CD14-positive monocyte (primary cell): ENCODE data around the gene PPFIBP2. TPM values are rescaled to one million over a fixed set of nuclear protein-coding genes. Genes with fewer than 3 reads are reported as not detected.

Experiments used
- DNase-seq, 3 donors: peaks; one replicate each; pipeline ENCODE4 v3.0.0-alpha.2; 2011 to 2022
- H2AFZ ChIP-seq: 2 replicates; pipeline ENCODE4 v1.6.0; 2012; ENCODE audit warnings: mild to moderate bottlenecking, low read depth, low read length, inconsistent platforms; ENCODE audit not compliant: insufficient read depth, poor library complexity, severe bottlenecking
- H3K27ac ChIP-seq, 2 donors: 1 replicate in 1 of 2; 2 replicates in 1 of 2; pipeline ENCODE4 v1.5.1; 2012 to 2013; ENCODE audit warnings: low read length in 2 of 2, control low read depth in 1 of 2, inconsistent platforms in 1 of 2, low read depth in 1 of 2, mild to moderate bottlenecking in 1 of 2
- H3K27me3 ChIP-seq, 2 donors: one replicate each; pipeline versions ENCODE4 v1.6.0 to v1.6.1; 2011 to 2013; ENCODE audit warnings: low read length in 2 of 2; ENCODE audit not compliant: control insufficient read depth in 2 of 2, insufficient read depth in 2 of 2
- H3K36me3 ChIP-seq, 2 donors: replicated peaks in 1 of 2; 1 replicate in 1 of 2; 2 replicates in 1 of 2; pipeline versions ENCODE4 v1.5.1 to v1.6.1; 2012 to 2013; ENCODE audit warnings: low read length in 2 of 2, control low read depth in 1 of 2, inconsistent platforms in 1 of 2, mild to moderate bottlenecking in 1 of 2; ENCODE audit not compliant: insufficient read depth in 2 of 2, control insufficient read depth in 1 of 2
- H3K4me1 ChIP-seq, 2 donors: 1 replicate in 1 of 2; 2 replicates in 1 of 2; pipeline versions ENCODE4 v1.5.1 to v1.6.1; 2012 to 2013; ENCODE audit warnings: low read length in 2 of 2, control low read depth in 1 of 2, inconsistent platforms in 1 of 2, mild to moderate bottlenecking in 1 of 2, moderate library complexity in 1 of 2; ENCODE audit not compliant: insufficient read depth in 2 of 2, control insufficient read depth in 1 of 2
- H3K4me2 ChIP-seq: replicated peaks from 2 replicates; pipeline ENCODE3; 2012; ENCODE audit warnings: low read length, moderate library complexity, mild to moderate bottlenecking; ENCODE audit not compliant: poor library complexity, severe bottlenecking; ENCODE audit errors: extremely low read depth
- H3K4me3 ChIP-seq, 3 experiments: fragments of 200-600 bp in 1 of 3; sonication (generic) in 1 of 3; replicated peaks in 1 of 3; 1 replicate in 2 of 3; 2 replicates in 1 of 3; pipeline ENCODE4 v1.5.1; 2011 to 2013; ENCODE audit warnings: low read length in 3 of 3, mild to moderate bottlenecking in 3 of 3, control low read depth in 2 of 3, low read depth in 2 of 3, inconsistent platforms in 1 of 3, moderate library complexity in 1 of 3
- H3K79me2 ChIP-seq: 2 replicates; pipeline ENCODE4 v1.6.0; 2012; ENCODE audit warnings: mild to moderate bottlenecking, control low read depth, inconsistent platforms, low read length, moderate library complexity; ENCODE audit not compliant: insufficient read depth
- H3K9ac ChIP-seq: 2 replicates; pipeline ENCODE4 v1.6.0; 2017; ENCODE audit warnings: low read length, mild to moderate bottlenecking; ENCODE audit not compliant: insufficient read depth, poor library complexity, severe bottlenecking
- H3K9me3 ChIP-seq, 2 donors: replicated peaks in 1 of 2; 1 replicate in 1 of 2; 2 replicates in 1 of 2; pipeline versions ENCODE4 v1.5.1 to v1.6.1; 2012 to 2013; ENCODE audit warnings: low read length in 2 of 2, control low read depth in 1 of 2; ENCODE audit not compliant: control insufficient read depth in 1 of 2, insufficient read depth in 1 of 2
- H4K20me1 ChIP-seq: 2 replicates; pipeline ENCODE4 v1.6.0; 2012; ENCODE audit warnings: mild to moderate bottlenecking, low read length, control low read depth, moderate library complexity; ENCODE audit not compliant: insufficient read depth
- H3K27ac Mint-ChIP-seq, 7 donors: one replicate each; pipeline ENCODE4 v1.8.0; 2020; ENCODE audit warnings: mild to moderate bottlenecking in 7 of 7, mixed read lengths in 7 of 7, moderate library complexity in 6 of 7, inconsistent platforms in 2 of 7
- H3K27me3 Mint-ChIP-seq, 3 donors: one replicate each; pipeline ENCODE4 v1.8.0; 2021 to 2022; ENCODE audit warnings: low read depth in 3 of 3, mild to moderate bottlenecking in 3 of 3, mixed read lengths in 3 of 3, moderate library complexity in 3 of 3, inconsistent platforms in 1 of 3
- H3K36me3 Mint-ChIP-seq, 2 donors: one replicate each; pipeline ENCODE4 v1.8.0; 2020; ENCODE audit warnings: mixed read lengths in 2 of 2, inconsistent platforms in 1 of 2, mild to moderate bottlenecking in 1 of 2
- H3K4me1 Mint-ChIP-seq: one replicate; pipeline ENCODE4 v1.8.0; 2020; ENCODE audit warnings: mild to moderate bottlenecking, mixed read lengths
- H3K4me3 Mint-ChIP-seq, 2 donors: one replicate each; pipeline ENCODE4 v1.8.0; 2020; ENCODE audit warnings: mild to moderate bottlenecking in 2 of 2, mixed read lengths in 2 of 2, moderate library complexity in 1 of 2
- H3K9me3 Mint-ChIP-seq, 7 donors: one replicate each; pipeline ENCODE4 v1.8.0; 2020 to 2022; ENCODE audit warnings: mixed read lengths in 7 of 7, mild to moderate bottlenecking in 6 of 7, moderate library complexity in 6 of 7, inconsistent platforms in 2 of 7
- WGBS: methylation state at CpG from one replicate; pipeline ENCODE4 v1.1.5; 2013; ENCODE audit warnings: missing lambda C conversion rate; ENCODE audit not compliant: insufficient coverage; 5-methylcytosine and 5-hydroxymethylcytosine counted together
- intact Hi-C, 2 donors: fragments of 100-400 bp; cut with micrococcal nuclease; formaldehyde crosslinking; loops; one replicate each; pipeline versions ENCODE4 v1.15.0 to v1.15.1; 2023
- polyA plus RNA-seq, 3 donors: library from polyadenylated mRNA; depleted of rRNA in 1 of 3; unstranded in 2 of 3; stranded (reverse) in 1 of 3; fragments of 300-500 nt in 2 of 3; fragments of >200 nt in 1 of 3; fragmentation: Illumina TruSeq in 2 of 3; gene quantifications; 1 replicate in 2 of 3; 2 replicates in 1 of 3; pipeline ENCODE4 v1.2.3, GENCODE V29; 2012 to 2021
- TF ChIP-seq, protein P1 (sequence below): fragments of 200-600 bp; IDR thresholded peaks from one replicate; pipeline ENCODE4 v1.8.0; 2022; ENCODE audit warnings: antibody characterized with exemption, mild to moderate bottlenecking

Gene PPFIBP2
- polyA plus RNA-seq, 3 donors, result 5.9 to 41.6 (median 8.6) TPM

DNA sequence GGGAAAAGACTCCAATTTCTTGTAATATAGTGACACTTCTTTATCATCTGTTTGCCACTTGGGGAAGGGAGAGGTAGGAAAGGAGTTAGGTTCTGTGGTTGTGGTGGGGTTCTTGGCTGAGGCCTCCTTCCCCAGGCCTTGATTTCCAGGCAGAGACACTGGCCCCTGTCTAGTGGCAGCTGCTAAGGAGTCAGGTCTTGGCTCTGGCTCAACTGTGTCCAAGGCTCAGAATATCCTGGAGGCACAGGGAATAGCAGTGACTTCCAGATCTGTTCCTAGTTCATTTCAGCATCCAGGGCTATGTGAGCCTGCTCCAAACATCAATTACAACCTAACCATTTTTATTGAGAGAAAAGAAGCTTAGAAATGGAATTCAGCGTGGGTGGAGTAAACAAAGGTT is 29.5 kb downstream of the PPFIBP2 start:
- Histone ChIP-seq H3K27ac (no peak overlapping the region), H3K4me3 (no peak overlapping the region), H3K9ac (no peak overlapping the region), H3K9me3 (no peaks in the 10 kb centered on the region), H4K20me1 (peaks cover 94% of the 10 kb centered on the region), H3K4me2 (no peak overlapping the region), H3K27me3 (no peaks in the 10 kb centered on the region), H3K4me1 (no peaks in the 10 kb centered on the region), H2AFZ (no peak overlapping the region), H3K79me2 (no peaks in the 10 kb centered on the region), H3K36me3 (peaks cover 0 to 9% of the 10 kb centered on the region in 2 donors)
- Mint-ChIP-seq H3K36me3 (peaks cover 10 to 22% of the 10 kb centered on the region in 2 donors), H3K4me3 (no peak overlapping the region), H3K27me3 (peaks cover 6 to 13% (median 13%) of the 10 kb centered on the region in 3 donors), H3K4me1 (peaks cover 1% of the 10 kb centered on the region), H3K9me3 (no peaks in the 10 kb centered on the region), H3K27ac (no peak overlapping the region)
- DNase-seq, result no peak
- TF ChIP-seq, protein P1, sequence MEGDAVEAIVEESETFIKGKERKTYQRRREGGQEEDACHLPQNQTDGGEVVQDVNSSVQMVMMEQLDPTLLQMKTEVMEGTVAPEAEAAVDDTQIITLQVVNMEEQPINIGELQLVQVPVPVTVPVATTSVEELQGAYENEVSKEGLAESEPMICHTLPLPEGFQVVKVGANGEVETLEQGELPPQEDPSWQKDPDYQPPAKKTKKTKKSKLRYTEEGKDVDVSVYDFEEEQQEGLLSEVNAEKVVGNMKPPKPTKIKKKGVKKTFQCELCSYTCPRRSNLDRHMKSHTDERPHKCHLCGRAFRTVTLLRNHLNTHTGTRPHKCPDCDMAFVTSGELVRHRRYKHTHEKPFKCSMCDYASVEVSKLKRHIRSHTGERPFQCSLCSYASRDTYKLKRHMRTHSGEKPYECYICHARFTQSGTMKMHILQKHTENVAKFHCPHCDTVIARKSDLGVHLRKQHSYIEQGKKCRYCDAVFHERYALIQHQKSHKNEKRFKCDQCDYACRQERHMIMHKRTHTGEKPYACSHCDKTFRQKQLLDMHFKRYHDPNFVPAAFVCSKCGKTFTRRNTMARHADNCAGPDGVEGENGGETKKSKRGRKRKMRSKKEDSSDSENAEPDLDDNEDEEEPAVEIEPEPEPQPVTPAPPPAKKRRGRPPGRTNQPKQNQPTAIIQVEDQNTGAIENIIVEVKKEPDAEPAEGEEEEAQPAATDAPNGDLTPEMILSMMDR, result no peak
- no CpG with 5 or more reads among the region's 1 CpG for WGBS
- intact Hi-C loops, result no loop called here

DNA sequence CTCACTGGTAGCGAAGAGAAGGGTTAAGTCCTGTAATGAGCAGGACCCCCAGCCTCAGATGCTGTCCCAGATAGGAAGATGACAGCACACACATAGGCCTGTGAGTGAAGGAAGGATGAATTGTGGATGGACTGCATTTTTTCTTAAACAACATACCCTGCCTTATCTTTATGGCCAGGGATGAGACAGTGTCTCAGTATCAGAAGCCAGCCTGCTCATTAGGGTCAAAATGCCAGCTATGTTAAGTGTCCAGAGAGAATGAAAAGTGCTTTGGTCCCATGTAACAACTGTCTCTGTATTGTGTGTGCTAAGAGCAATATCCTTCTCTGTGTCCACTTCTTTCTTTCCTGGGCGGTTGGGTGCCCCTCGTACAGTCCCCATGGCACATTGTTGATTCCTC is 30.2 kb downstream of the PPFIBP2 start:
- H4K20me1 ChIP-seq, result peaks cover 94% of the 10 kb centered on the region
- peaks cover 10 to 21% of the 10 kb centered on the region in 2 donors for H3K36me3 Mint-ChIP-seq
- intact Hi-C loops, result no loop called here
- H3K4me3 Mint-ChIP-seq, result no peak overlapping the region
- no peak for DNase-seq
- H3K9ac ChIP-seq, result no peak overlapping the region
- H3K4me3 ChIP-seq, result no peak overlapping the region
- H3K4me1 ChIP-seq, result no peaks in the 10 kb centered on the region
- no peaks in the 10 kb centered on the region for H3K9me3 Mint-ChIP-seq
- no peaks in the 10 kb centered on the region for H3K27me3 ChIP-seq
- H3K27ac Mint-ChIP-seq, result no peak overlapping the region
- no peaks in the 10 kb centered on the region for H3K9me3 ChIP-seq
- no peaks in the 10 kb centered on the region for H3K79me2 ChIP-seq
- H3K27ac ChIP-seq, result no peak overlapping the region
- peaks cover 6 to 13% (median 11%) of the 10 kb centered on the region in 3 donors for H3K27me3 Mint-ChIP-seq
- no peaks in the 10 kb centered on the region for H3K4me1 Mint-ChIP-seq
- WGBS, result 100% methylated on average over 2 of the region's 3 CpGs
- H3K36me3 ChIP-seq, result peaks cover 0 to 9% of the 10 kb centered on the region in 2 donors
- TF ChIP-seq, protein P1, result no peak
- H2AFZ ChIP-seq, result no peak overlapping the region
- H3K4me2 ChIP-seq, result no peak overlapping the region
